Measurements from ENCODE around the gene APC. TPM values are rescaled to one million over a fixed set of nuclear protein-coding genes. Genes with fewer than 3 reads are reported as not detected.

The APC gene
- total and polyA plus RNA-seq, 2 donors (not counting 3 experiments of a cell fraction or from before 2014, with no cell fraction given), result 11.2 to 39.6 TPM

DNA sequence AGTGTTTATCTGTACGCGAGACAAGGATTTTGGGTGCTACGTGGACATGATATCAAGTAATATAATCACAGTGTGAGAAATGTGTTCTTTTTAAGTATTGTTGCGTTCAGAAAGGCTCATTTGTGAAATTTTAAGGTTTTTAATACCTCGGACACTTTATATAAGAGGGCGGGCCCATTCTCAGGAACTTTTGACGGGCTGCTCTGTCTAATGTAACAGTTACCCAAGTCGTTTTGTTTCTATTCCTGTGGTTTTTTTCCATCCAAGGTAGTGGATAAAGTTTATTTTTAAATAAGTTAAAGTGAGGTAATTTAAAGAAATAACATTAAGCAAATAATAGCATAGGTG is 123.9 kb downstream of the APC start:
- peak overlapping the region; percentile 63 to 98 (median 97) for H3K4me3 ChIP-seq (replicated peaks in 1 of 3; ENCODE audit: insufficient read depth in 1 of 3, low read depth in 1 of 3, low read length in 3 of 3)
- TF ChIP-seq, protein P1, sequence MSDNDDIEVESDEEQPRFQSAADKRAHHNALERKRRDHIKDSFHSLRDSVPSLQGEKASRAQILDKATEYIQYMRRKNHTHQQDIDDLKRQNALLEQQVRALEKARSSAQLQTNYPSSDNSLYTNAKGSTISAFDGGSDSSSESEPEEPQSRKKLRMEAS (IDR thresholded peaks at IDR 0.05; ENCODE audit: insufficient read depth, insufficient read length), result no peak
- no peak for TF ChIP-seq EZH2 (IDR thresholded peaks at IDR 0.05; ENCODE audit: borderline replicate concordance, low read depth, low read length, severe bottlenecking)
- no peak for TF ChIP-seq MYC (IDR thresholded peaks at IDR 0.05; ENCODE audit: low read depth, low read length)
- TF ChIP-seq FOS (IDR thresholded peaks at IDR 0.05; ENCODE audit: borderline replicate concordance, insufficient read depth, low read length), result no peak
- TF ChIP-seq JUN (IDR thresholded peaks at IDR 0.05; ENCODE audit: borderline replicate concordance, insufficient read depth, insufficient read length, low read depth), result no peak
- no peak for TF ChIP-seq GATA2 (IDR thresholded peaks at IDR 0.05; ENCODE audit: insufficient read depth, insufficient read length, low read depth, low read length)
- TF ChIP-seq POLR2A (IDR thresholded peaks at IDR 0.05; ENCODE audit: low read depth, low read length), result no peak
- TF ChIP-seq POLR2AphosphoS5 (IDR thresholded peaks at IDR 0.05; ENCODE audit: insufficient read depth, low read depth, low read length), result no peak
- TF ChIP-seq, protein P2, sequence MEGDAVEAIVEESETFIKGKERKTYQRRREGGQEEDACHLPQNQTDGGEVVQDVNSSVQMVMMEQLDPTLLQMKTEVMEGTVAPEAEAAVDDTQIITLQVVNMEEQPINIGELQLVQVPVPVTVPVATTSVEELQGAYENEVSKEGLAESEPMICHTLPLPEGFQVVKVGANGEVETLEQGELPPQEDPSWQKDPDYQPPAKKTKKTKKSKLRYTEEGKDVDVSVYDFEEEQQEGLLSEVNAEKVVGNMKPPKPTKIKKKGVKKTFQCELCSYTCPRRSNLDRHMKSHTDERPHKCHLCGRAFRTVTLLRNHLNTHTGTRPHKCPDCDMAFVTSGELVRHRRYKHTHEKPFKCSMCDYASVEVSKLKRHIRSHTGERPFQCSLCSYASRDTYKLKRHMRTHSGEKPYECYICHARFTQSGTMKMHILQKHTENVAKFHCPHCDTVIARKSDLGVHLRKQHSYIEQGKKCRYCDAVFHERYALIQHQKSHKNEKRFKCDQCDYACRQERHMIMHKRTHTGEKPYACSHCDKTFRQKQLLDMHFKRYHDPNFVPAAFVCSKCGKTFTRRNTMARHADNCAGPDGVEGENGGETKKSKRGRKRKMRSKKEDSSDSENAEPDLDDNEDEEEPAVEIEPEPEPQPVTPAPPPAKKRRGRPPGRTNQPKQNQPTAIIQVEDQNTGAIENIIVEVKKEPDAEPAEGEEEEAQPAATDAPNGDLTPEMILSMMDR (IDR thresholded peaks at IDR 0.05; ENCODE audit: extremely low read depth in 1 of 2, insufficient read depth in 1 of 2, low read depth in 1 of 2, low read length in 2 of 2), result no peak
- peaks cover 18% of the 10 kb centered on the region for H3K4me1 ChIP-seq (ENCODE audit: control insufficient read depth, extremely low read depth, insufficient read depth, low read length)
- H2AFZ ChIP-seq (ENCODE audit: low read depth, low read length), result peak overlapping the region; percentile 40
- H3K27ac ChIP-seq (ENCODE audit: insufficient read depth, low read depth, low read length), result peak overlapping the region; percentile 81
- intact Hi-C loops (cut with micrococcal nuclease), result loop anchor here (1.0 to 5.0 kb wide), 5 partner anchors 60 to 169 kb away; no protein-coding TSS in a partner anchor
- FAIRE-seq (no peak), DNase-seq (ENCODE audit: low read depth, low spot score) (no peak)
- ChIA-PET CTCF (interaction anchor here (0.9 to 4.1 kb wide), 4 partner anchors 9 to 309 kb away, joined by 3 to 50 read pairs (median 4); no protein-coding TSS in a partner anchor), POLR2A (no interaction called here)
- peaks cover 36% of the 10 kb centered on the region for H3K79me2 ChIP-seq (ENCODE audit: control insufficient read depth, insufficient read depth, low read length)
- H3K9ac ChIP-seq (replicated peaks; ENCODE audit: extremely low read depth, insufficient read depth, low read length), result peak overlapping the region; percentile 99
- peak overlapping the region; percentile 93 for H3K4me2 ChIP-seq (ENCODE audit: insufficient read depth, low read length)
- dilution Hi-C loops (cut with MboI; ENCODE audit: extremely low pct_ligation_motif_present, low sequenced_read_pairs), result no loop called here
- H4K20me1 ChIP-seq (replicated peaks; ENCODE audit: control insufficient read depth, extremely low read depth, insufficient read depth, low read length), result no peaks in the 10 kb centered on the region
- no TSS peak for BruUV-seq (replicated peaks)
- H3K36me3 ChIP-seq (ENCODE audit: control insufficient read depth in 2 of 2, extremely low read depth in 1 of 2, insufficient read depth in 2 of 2, low read length in 2 of 2), result peaks cover 9 to 16% of the 10 kb centered on the region in 2 experiments
- H3K27me3 ChIP-seq (ENCODE audit: control insufficient read depth in 2 of 2, insufficient read depth in 2 of 2, low read length in 2 of 2), result no peaks in the 10 kb centered on the region
- H3K9me1 ChIP-seq (replicated peaks; ENCODE audit: control insufficient read depth, extremely low read depth, insufficient read depth, low read length), result no peaks in the 10 kb centered on the region
- no peaks in the 10 kb centered on the region for H3K9me3 ChIP-seq (replicated peaks; ENCODE audit: control insufficient read depth, insufficient read depth, low read length)

Data from endothelial cell of umbilical vein (primary cell).